ENCODE results near the gene KIF25.

The KIF25 gene

GRCh38 chr6:168054765-168055560 is 57.5 kb downstream of the KIF25 start:
- H3K4me3 ChIP-seq (ENCODE audit: low read length): no peak overlapping the region
- no peak for DNase-seq (ENCODE audit: low read depth, low spot score)

GRCh38 chr6:168055696-168056489 is 58.4 kb downstream of the KIF25 start:
- no peak for DNase-seq (ENCODE audit: low read depth, low spot score)
- no peak overlapping the region for H3K4me3 ChIP-seq (ENCODE audit: low read length)

- H3K4me3 ChIP-seq (ENCODE audit: low read length): no peak overlapping the region
- DNase-seq (ENCODE audit: low read depth, low spot score): no peak
Measured at GRCh38 chr6:168056892-168057527, 59.5 kb downstream of the KIF25 start.

GRCh38 chr6:168057836-168058235 is 60.4 kb downstream of the KIF25 start:
- H3K4me3 ChIP-seq (ENCODE audit: low read length): no peak overlapping the region
- no peak for DNase-seq (ENCODE audit: low read depth, low spot score)

GRCh38 chr6:168058691-168059551 is 61.5 kb downstream of the KIF25 start:
- no peak for DNase-seq (ENCODE audit: low read depth, low spot score)
- H3K4me3 ChIP-seq (ENCODE audit: low read length): no peak overlapping the region

- H3K4me3 ChIP-seq (ENCODE audit: low read length): no peak overlapping the region
- DNase-seq (ENCODE audit: low read depth, low spot score): no peak
Measured at GRCh38 chr6:168060521-168060931, 63.1 kb downstream of the KIF25 start.

GRCh38 chr6:168061269-168062210 is 64.1 kb downstream of the KIF25 start:
- H3K4me3 ChIP-seq (ENCODE audit: low read length): no peak overlapping the region
- no peak for DNase-seq (ENCODE audit: low read depth, low spot score)

GRCh38 chr6:168062346-168063289 is 65.1 kb downstream of the KIF25 start:
- H3K4me3 ChIP-seq (ENCODE audit: low read length): no peak overlapping the region
- no peak for DNase-seq (ENCODE audit: low read depth, low spot score)

GRCh38 chr6:168063431-168063830 is 66.0 kb downstream of the KIF25 start:
- no peak for DNase-seq (ENCODE audit: low read depth, low spot score)
- no peak overlapping the region for H3K4me3 ChIP-seq (ENCODE audit: low read length)

- no peak for DNase-seq (ENCODE audit: low read depth, low spot score)
- H3K4me3 ChIP-seq (ENCODE audit: low read length): no peak overlapping the region
Measured at GRCh38 chr6:168064226-168064807, 66.8 kb downstream of the KIF25 start.

- no peak for DNase-seq (ENCODE audit: low read depth, low spot score)
- H3K4me3 ChIP-seq (ENCODE audit: low read length): no peak overlapping the region
Measured at GRCh38 chr6:168067081-168067759, 69.7 kb downstream of the KIF25 start.

GRCh38 chr6:168070804-168071203 is 73.3 kb downstream of the KIF25 start:
- DNase-seq (ENCODE audit: low read depth, low spot score): no peak
- H3K4me3 ChIP-seq (ENCODE audit: low read length): no peak overlapping the region

- H3K4me3 ChIP-seq (ENCODE audit: low read length): no peak overlapping the region
- DNase-seq (ENCODE audit: low read depth, low spot score): no peak
Measured at GRCh38 chr6:168071620-168072019, 74.1 kb downstream of the KIF25 start.

- no peak overlapping the region for H3K4me3 ChIP-seq (ENCODE audit: low read length)
- DNase-seq (ENCODE audit: low read depth, low spot score): no peak
Measured at GRCh38 chr6:168072261-168072660, 74.8 kb downstream of the KIF25 start.

- H3K4me3 ChIP-seq (ENCODE audit: low read length): no peak overlapping the region
- no peak for DNase-seq (ENCODE audit: low read depth, low spot score)
Measured at GRCh38 chr6:168072730-168073129, 75.3 kb downstream of the KIF25 start.
